T-helper 17 cell (primary cell): ENCODE measurements around the gene OR4C3. TPM values are rescaled to one million over a fixed set of nuclear protein-coding genes. Genes with fewer than 3 reads are reported as not detected.
A peak's percentile ranks its signal among the peaks of the same experiment; 100 is the strongest.
"Not testable (repeated sequence)": the region's sequence is repeated elsewhere in the genome, so short reads cannot be mapped to it uniquely, and the experiment has no call there.

ENCODE experiments used
- ATAC-seq: fragments of 150-1000 bp; cut with Tn5 transposase; 2 replicates; pipeline ENCODE4 v1.10.0; 2021; ENCODE audit warnings: mild to moderate bottlenecking, moderate library complexity
- DNase-seq, 3 donors: peaks; one replicate each; pipeline versions ENCODE4 v3.0.0 to v3.0.0-alpha.2; 2020 to 2021
- H3K9me3 ChIP-seq: one replicate; pipeline ENCODE4 v1.7.0; 2013; ENCODE audit warnings: low read length, mild to moderate bottlenecking; ENCODE audit not compliant: control insufficient read depth, poor library complexity, severe bottlenecking
- H3K27ac Mint-ChIP-seq: one replicate; pipeline ENCODE4 v1.8.0; 2022; ENCODE audit warnings: mild to moderate bottlenecking, moderate library complexity, mixed read lengths
- H3K27me3 Mint-ChIP-seq: one replicate; pipeline ENCODE4 v1.8.0; 2022; ENCODE audit warnings: mixed read lengths
- H3K36me3 Mint-ChIP-seq: one replicate; pipeline ENCODE4 v1.8.0; 2022; ENCODE audit warnings: low read depth, mixed read lengths
- H3K4me1 Mint-ChIP-seq: one replicate; pipeline ENCODE4 v1.8.0; 2022; ENCODE audit warnings: mild to moderate bottlenecking, mixed read lengths
- H3K4me3 Mint-ChIP-seq: one replicate; pipeline ENCODE4 v1.8.0; 2022; ENCODE audit warnings: mild to moderate bottlenecking, moderate library complexity, mixed read lengths
- total RNA-seq, 4 donors: library from RNA in 2 of 4; stranded (reverse) in 2 of 4; gene quantifications; one replicate each; pipeline ENCODE4 v1.2.3 and lab custom pipeline; 2022 to 2026

OR4C3 gene
- total RNA-seq (not detected), total RNA-seq (lab: John Stamatoyannopoulos, UW) (0 reads per million in 2 donors)

DNA sequence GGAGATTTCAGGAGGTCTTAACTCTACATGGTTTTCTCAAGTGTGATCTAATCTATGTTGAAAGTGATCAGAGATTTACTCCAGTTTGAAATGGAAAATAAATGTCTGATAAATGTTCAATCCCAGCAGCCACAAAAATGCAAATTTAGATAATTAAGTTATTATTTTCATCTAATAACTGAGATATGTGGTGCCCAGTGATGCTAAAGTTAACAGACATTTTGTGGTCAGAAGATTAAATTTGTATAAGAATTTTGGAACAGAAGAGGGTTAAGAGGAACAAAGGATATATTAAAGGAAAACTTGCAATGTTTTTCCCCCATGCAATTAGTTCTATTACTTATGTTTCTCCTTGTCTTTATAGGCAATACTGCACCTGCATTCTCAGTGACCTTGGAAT lies at the start of gene OR4C3:
Gene OR4C3, plus strand, starts transcription at position 301 of the 400 bp plus-strand sequence. CDS start 102 bp downstream, outside the sequence.
- H3K4me3 Mint-ChIP-seq, H3K4me1 Mint-ChIP-seq, H3K9me3 ChIP-seq, H3K36me3 Mint-ChIP-seq, ATAC-seq, H3K27ac Mint-ChIP-seq, DNase-seq: not testable (repeated sequence)
- peaks cover 11% of the 10 kb centered on the region for H3K27me3 Mint-ChIP-seq

GRCh38 chr11:48305923-48306322 lies 18.8 kb upstream of the OR4C3 start, which contains the start of gene OR4S1:
OR4S1 (plus strand) TSS chr11:48306223; CDS start chr11:48306223, 0 bp downstream.
- Mint-ChIP-seq H3K4me1 (peaks cover 4% of the 10 kb centered on the region), H3K36me3 (no peaks in the 10 kb centered on the region), H3K27ac (no peak within 1 kb of the TSS), H3K27me3 (peaks cover 18% of the 10 kb centered on the region), H3K4me3 (no peak within 1 kb of the TSS)
- ATAC-seq, result no peak
- no peaks in the 10 kb centered on the region for H3K9me3 ChIP-seq
- no peak for DNase-seq

DNA sequence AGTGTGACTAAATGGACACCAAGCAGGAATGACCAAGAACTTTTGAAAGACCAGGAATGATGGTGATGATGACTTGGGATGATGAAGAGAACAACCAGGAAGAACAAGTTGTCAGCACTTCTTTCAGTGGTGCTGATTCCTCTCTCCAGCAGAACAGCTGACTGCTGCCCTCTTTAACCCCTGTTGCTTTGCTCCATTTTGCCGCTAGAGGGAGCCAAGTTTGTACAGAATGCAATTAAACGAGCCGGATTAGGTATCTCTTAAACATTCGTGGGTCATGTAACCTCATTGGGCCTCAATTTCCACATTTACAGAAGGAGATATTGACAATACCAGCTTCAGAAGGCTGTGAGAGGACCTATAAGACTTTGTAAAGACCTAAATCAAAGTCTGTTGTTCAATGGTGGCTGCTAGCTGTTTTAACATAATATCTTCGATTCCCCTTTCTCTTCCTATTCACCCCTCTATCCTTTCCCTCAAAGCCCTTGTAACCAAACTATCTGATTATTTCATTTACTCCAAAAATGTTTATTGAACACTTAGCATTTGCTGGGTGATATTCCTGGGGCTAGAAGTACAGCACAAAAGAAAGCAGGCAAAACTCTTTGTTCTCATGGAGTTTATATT lies 16.8 kb upstream of the OR4C3 start:
- DNase-seq (peak; percentile 19 to 64 (median 35)), ATAC-seq (peak; percentile 76)
- no peaks in the 10 kb centered on the region for H3K36me3 Mint-ChIP-seq
- H3K27me3 Mint-ChIP-seq, result peaks cover 18% of the 10 kb centered on the region
- H3K9me3 ChIP-seq, result no peaks in the 10 kb centered on the region
- no peak overlapping the region for H3K4me3 Mint-ChIP-seq
- peaks cover 4% of the 10 kb centered on the region for H3K4me1 Mint-ChIP-seq
- H3K27ac Mint-ChIP-seq, result no peak overlapping the region

DNA sequence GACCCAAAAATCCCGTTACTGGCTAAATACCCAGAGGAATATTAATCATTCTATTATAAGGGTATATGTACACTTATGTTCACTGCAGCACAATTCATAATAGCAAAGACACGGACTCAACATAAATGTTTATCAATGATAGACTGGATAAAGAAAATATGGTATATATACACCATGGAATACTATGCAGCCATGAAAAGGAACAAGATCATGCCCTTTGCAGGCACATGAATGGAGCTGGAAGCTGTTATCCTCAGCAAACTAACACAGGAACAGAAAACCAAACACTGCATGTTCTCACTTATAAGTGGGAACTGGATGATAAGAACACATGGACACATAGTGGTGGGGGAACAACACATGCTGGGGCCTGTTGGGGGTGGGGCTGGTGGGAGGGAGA lies 11.1 kb upstream of the OR4C3 start:
- not testable (repeated sequence) for H3K4me3 Mint-ChIP-seq, H3K27me3 Mint-ChIP-seq, H3K9me3 ChIP-seq, ATAC-seq, DNase-seq, H3K27ac Mint-ChIP-seq, H3K36me3 Mint-ChIP-seq, H3K4me1 Mint-ChIP-seq

- DNase-seq, H3K36me3 Mint-ChIP-seq, H3K27ac Mint-ChIP-seq, H3K9me3 ChIP-seq, ATAC-seq, H3K4me1 Mint-ChIP-seq, H3K4me3 Mint-ChIP-seq: not testable (repeated sequence)
- peaks cover 11% of the 10 kb centered on the region for H3K27me3 Mint-ChIP-seq
Measured at GRCh38 chr11:48319813-48320212, 4.9 kb upstream of the OR4C3 start.

DNA sequence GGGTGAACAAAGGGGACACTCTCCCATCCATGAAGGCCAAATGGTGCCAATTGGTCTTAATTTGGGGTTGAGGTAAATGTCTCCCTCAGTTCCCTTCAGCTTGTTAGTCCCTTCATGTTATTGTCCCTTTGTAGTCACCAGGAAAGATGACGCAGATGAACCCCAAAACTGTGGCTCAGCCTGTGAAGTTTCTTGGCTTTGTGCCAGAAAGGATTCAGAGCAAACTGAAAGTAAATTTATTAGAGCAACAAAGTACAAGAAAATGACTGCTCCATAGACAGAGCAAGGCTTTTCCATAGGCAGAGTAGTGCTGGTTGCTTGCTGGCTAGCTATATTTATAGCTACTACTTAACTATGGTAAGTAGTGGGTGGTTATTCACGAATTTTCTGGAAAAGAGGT lies 16.7 kb downstream of the OR4C3 start:
- no peaks in the 10 kb centered on the region for H3K36me3 Mint-ChIP-seq
- H3K4me1 Mint-ChIP-seq, result peaks cover 8% of the 10 kb centered on the region
- H3K27me3 Mint-ChIP-seq, result no peaks in the 10 kb centered on the region
- H3K4me3 Mint-ChIP-seq, result peak overlapping the region; percentile 37
- ATAC-seq, result peak; percentile 57
- H3K9me3 ChIP-seq, result peaks cover 7% of the 10 kb centered on the region
- DNase-seq, result peak in 1 of 3 donors; percentile 10
- H3K27ac Mint-ChIP-seq, result peak overlapping the region; percentile 19

DNA sequence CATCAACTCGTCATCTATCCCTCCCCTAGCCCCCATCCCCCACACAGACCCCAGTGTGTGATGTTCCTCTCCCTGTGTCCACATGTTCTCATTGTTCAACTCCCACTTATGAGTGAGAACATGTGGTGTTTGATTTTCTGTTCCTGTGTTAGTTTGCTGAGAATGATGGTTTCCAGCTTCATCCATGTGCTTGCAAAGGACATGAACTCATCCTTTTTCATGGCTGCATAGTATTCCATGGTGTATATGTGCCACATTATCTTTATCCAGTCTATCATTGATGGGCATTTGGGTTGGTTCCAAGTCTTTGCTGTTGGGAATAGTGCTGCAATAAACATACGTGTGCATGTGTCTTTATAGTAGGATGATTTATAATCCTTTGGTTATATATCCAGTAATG lies 17.8 kb downstream of the OR4C3 start:
- DNase-seq, H3K36me3 Mint-ChIP-seq, ATAC-seq, H3K4me3 Mint-ChIP-seq, H3K27ac Mint-ChIP-seq, H3K27me3 Mint-ChIP-seq, H3K9me3 ChIP-seq: not testable (repeated sequence)
- peaks cover 10% of the 10 kb centered on the region for H3K4me1 Mint-ChIP-seq

- not testable (repeated sequence) for ATAC-seq, H3K27me3 Mint-ChIP-seq, H3K9me3 ChIP-seq, H3K36me3 Mint-ChIP-seq
- peak overlapping the region; percentile 3 for H3K27ac Mint-ChIP-seq
- H3K4me1 Mint-ChIP-seq, result peaks cover 10% of the 10 kb centered on the region
- H3K4me3 Mint-ChIP-seq, result peak overlapping the region; percentile 47
- DNase-seq, result peak in 1 of 3 donors; percentile 9
Measured at GRCh38 chr11:48346286-48346685, 21.6 kb downstream of the OR4C3 start.

GRCh38 chr11:48354013-48354412 lies 29.3 kb downstream of the OR4C3 start:
- H3K9me3 ChIP-seq, result no peaks in the 10 kb centered on the region
- ATAC-seq (no peak), DNase-seq (no peak)
- no peaks in the 10 kb centered on the region for H3K36me3 Mint-ChIP-seq
- no peak overlapping the region for H3K4me3 Mint-ChIP-seq
- no peaks in the 10 kb centered on the region for H3K4me1 Mint-ChIP-seq
- no peak overlapping the region for H3K27ac Mint-ChIP-seq
- no peaks in the 10 kb centered on the region for H3K27me3 Mint-ChIP-seq

DNA sequence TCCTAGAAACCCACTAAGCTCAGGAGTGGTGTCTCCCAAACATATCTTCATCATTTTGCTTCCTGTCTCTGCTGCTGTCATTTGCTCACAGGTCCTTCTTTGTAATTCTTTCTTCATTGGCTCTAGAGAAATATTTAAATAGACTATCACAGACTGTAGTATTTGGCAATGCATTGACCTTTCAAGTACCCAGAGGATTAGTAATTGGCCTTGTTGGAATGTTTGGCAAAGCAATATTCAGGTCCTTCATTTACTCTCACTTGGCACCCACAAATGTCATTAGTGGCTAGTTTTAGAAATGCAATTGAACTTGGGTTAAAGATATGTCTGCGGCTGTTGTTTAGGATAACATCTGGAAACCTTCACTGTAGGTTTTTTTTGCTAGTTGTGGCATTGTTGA lies 30.0 kb downstream of the OR4C3 start:
- peaks cover 4% of the 10 kb centered on the region for H3K9me3 ChIP-seq
- Mint-ChIP-seq H3K27me3 (no peaks in the 10 kb centered on the region), H3K4me3 (no peak overlapping the region), H3K36me3 (no peaks in the 10 kb centered on the region), H3K4me1 (no peaks in the 10 kb centered on the region), H3K27ac (no peak overlapping the region)
- ATAC-seq (no peak), DNase-seq (no peak)

GRCh38 chr11:48361289-48361688 lies 36.6 kb downstream of the OR4C3 start:
- DNase-seq, result not testable (repeated sequence)

DNA sequence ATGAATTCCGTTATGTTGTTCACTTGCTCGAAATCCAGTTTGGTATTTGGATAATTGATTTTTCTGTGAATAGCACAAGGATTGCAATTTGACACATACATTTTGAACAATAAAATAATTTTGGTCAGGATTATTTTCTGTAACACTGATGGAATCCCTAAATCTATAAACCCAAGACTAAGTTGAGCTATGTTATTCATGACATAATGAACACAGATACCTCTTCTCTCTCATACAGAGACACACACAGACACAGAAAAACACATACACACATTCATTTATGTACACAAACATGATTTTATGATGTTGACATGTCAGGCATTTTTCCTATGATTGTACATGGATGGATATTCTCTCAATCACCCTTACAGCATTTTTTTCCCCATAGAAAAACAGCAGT lies 41.6 kb downstream of the OR4C3 start, which contains the start of gene OR4C5:
Gene OR4C5, minus strand, starts transcription at position 101 of the 400 bp plus-strand sequence. Its CDS starts 0 bp downstream, at position 101.
- no peak within 1 kb of the TSS for H3K4me3 Mint-ChIP-seq
- H3K9me3 ChIP-seq, result no peaks in the 10 kb centered on the region
- H3K27me3 Mint-ChIP-seq, result no peaks in the 10 kb centered on the region
- ATAC-seq, result no peak
- no peak for DNase-seq
- H3K27ac Mint-ChIP-seq, result no peak within 1 kb of the TSS
- H3K36me3 Mint-ChIP-seq, result no peaks in the 10 kb centered on the region
- no peaks in the 10 kb centered on the region for H3K4me1 Mint-ChIP-seq

More at GRCh38 chr11:48361289-48361688, 36.6 kb downstream of the OR4C3 start:
- H3K27me3 Mint-ChIP-seq, H3K4me3 Mint-ChIP-seq, H3K27ac Mint-ChIP-seq, ATAC-seq, H3K4me1 Mint-ChIP-seq, H3K9me3 ChIP-seq, H3K36me3 Mint-ChIP-seq: not testable (repeated sequence)
